Fibroblast of the aortic adventitia (primary cell): ENCODE measurements around the gene NHLH2. TPM values are rescaled to one million over a fixed set of nuclear protein-coding genes. Genes with fewer than 3 reads are reported as not detected.

Source experiments
- DNase-seq: peaks from one replicate; pipeline ENCODE4 v3.0.0-alpha.2; 2010; ENCODE audit warnings: low read depth
- H3K4me3 ChIP-seq: 2 replicates; pipeline ENCODE4 v1.5.1; 2011; ENCODE audit warnings: low read depth, mild to moderate bottlenecking, control low read depth, low read length, moderate library complexity
- CTCF ChIP-seq: IDR thresholded peaks from 2 replicates; pipeline ENCODE4 v1.5.1; 2011; ENCODE audit warnings: mild to moderate bottlenecking, low read length, control low read depth, inconsistent platforms; ENCODE audit not compliant: insufficient read depth
- total RNA-seq: library from RNA; depleted of rRNA; stranded (reverse); fragments of >200 nt; gene quantifications from 2 replicates; pipeline ENCODE4 v1.2.3, GENCODE V29; 2012; ENCODE audit warnings: low replicate concordance

Gene NHLH2
- total RNA-seq, 1 donor: not detected

- H3K4me3 ChIP-seq: no peak overlapping the region
- TF ChIP-seq CTCF: peak; percentile 77
- DNase-seq: peak; percentile 87
These were observed 33.2 kb downstream of the NHLH2 start for GRCh38 chr1:115807723-115808122.

GRCh38 chr1:115805597-115805996 is 35.3 kb downstream of the NHLH2 start:
- H3K4me3 ChIP-seq: no peak overlapping the region
- no peak for DNase-seq
- TF ChIP-seq CTCF: no peak

GRCh38 chr1:115802416-115802815 is 38.5 kb downstream of the NHLH2 start:
- no peak for TF ChIP-seq CTCF
- no peak for DNase-seq
- H3K4me3 ChIP-seq: no peak overlapping the region

GRCh38 chr1:115797486-115797885 is 43.4 kb downstream of the NHLH2 start:
- TF ChIP-seq CTCF: no peak
- DNase-seq: no peak
- H3K4me3 ChIP-seq: no peak overlapping the region

GRCh38 chr1:115796897-115797296 is 44.0 kb downstream of the NHLH2 start:
- no peak overlapping the region for H3K4me3 ChIP-seq
- no peak for TF ChIP-seq CTCF
- no peak for DNase-seq

- H3K4me3 ChIP-seq: no peak overlapping the region
- TF ChIP-seq CTCF: no peak
- no peak for DNase-seq
These were observed 44.9 kb downstream of the NHLH2 start for GRCh38 chr1:115796036-115796435.

- no peak for DNase-seq
- H3K4me3 ChIP-seq: no peak overlapping the region
- TF ChIP-seq CTCF: no peak
These were observed 45.8 kb downstream of the NHLH2 start for GRCh38 chr1:115794976-115795639.
